ENCODE results near the gene ALDH1L1.

ALDH1L1 gene

GRCh38 chr3:126194713-126195305 is 14.4 kb upstream of the ALDH1L1 start:
- no peak for DNase-seq

- no peak for DNase-seq
Measured at GRCh38 chr3:126191246-126191645, 10.9 kb upstream of the ALDH1L1 start.

DNA sequence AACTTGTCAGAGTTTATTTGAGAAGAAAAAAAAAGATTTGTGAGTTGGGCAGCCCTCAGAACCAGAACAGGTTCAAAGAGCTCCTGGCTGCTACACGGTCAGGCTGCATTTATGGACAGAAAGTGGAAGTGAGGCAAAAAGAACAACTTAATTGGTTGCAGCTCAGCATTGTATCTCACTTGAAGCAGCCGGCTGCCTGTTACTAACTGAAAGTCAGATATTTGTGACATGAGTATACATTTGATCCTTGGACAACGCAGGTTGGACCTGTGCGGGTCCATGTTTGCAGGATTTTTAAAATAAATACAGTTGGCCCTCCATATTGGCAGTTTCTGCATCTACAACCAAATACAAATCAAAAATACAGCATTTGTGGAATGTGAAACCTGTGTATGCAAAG is 7.5 kb upstream of the ALDH1L1 start:
- DNase-seq = no peak

GRCh38 chr3:126186749-126187148 is 6.4 kb upstream of the ALDH1L1 start:
- DNase-seq = no peak

- no peak for DNase-seq
Measured at GRCh38 chr3:126186271-126186670, 5.9 kb upstream of the ALDH1L1 start.

DNA sequence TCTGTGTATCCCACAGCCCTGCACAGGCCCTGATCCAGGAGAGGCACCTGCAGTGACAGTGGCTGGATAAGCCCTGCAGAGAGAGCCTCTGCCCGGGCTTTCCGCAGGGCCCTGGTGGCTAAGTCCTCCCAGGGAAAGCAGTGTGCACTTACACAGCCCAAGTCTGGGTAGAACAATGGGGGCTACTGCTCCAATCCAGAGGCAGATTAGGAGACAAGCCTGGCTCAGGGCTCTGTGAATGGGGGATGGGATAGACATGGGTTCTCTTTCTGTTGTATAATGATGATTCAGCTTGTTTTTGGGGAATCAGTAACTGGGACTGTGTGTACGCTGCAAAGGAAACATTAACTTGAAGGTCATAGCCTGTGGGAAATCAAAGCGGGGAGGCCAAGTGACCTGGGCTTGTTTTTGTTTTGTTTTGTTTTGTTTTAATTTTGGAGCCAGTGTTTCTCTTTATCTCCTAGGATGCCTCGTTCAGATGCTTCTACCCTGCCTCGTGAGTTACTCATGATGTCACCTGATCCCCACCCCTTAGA is 4.1 kb upstream of the ALDH1L1 start:
- no peak for DNase-seq

DNA sequence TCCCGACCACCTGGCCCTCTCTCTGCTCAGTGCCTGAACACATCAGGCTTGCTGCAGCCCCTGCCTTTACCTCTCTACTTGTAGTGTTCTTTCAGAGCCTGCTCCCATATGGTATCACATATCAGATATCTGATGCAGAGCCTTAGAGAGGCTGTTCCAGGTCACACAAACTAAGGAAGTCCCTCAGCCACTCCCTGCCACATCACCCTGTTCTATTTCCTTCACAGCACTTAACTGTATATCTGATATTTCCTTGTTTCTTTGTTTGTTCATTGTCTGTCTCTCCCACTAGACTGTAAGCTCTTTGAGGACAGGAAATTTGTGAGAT is 976 bp upstream of the ALDH1L1 start:
- no peak for DNase-seq

- DNase-seq = no peak
Measured at GRCh38 chr3:126179825-126180476, 435 bp downstream of the ALDH1L1 start.

- DNase-seq = no peak
Measured at GRCh38 chr3:126170073-126170777, 10.2 kb downstream of the ALDH1L1 start.

- no peak for DNase-seq
Measured at GRCh38 chr3:126167566-126167965, 12.8 kb downstream of the ALDH1L1 start.

DNA sequence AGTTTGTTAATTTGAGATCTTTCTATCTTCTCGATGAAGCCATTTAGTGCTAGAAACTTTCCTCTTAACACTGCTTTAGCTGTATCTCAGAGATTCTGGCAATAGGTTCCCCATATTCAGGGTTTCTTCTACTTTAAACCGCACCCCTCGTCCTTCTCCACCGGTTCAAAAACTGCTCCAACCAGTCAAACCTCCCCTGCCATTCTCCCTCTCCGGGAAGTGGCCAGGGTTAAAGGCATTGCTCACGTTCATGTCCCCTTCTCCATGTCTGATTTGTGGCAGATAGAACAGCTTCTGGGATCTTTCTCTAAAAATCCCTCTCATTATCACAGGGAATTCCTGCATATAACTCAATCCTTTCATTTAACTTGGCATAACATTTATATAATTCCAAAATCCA is 14.4 kb downstream of the ALDH1L1 start:
- DNase-seq = no peak

DNA sequence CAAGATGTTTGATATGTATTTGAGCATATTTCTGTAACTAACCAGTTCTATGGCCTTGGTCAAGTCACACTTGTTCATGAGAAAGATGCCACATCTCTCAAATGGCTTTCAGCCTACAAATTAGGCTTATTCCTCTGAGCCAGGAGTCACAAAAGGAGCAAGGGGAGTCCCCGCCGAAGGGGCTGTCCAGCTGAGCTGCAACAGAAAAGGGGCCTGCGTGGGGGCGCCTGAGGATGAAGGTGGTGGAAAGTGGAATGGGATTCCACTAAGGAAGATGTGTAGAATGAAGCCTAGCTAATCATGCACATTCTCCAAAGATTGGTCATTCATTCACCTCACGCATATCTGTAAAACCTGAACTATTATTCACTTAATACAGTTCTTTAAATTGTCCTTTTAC is 19.1 kb downstream of the ALDH1L1 start:
- no peak for DNase-seq

- DNase-seq = no peak
Measured at GRCh38 chr3:126160243-126161210, 19.9 kb downstream of the ALDH1L1 start.

- no peak for DNase-seq
Measured at GRCh38 chr3:126159476-126159875, 20.9 kb downstream of the ALDH1L1 start.

DNA sequence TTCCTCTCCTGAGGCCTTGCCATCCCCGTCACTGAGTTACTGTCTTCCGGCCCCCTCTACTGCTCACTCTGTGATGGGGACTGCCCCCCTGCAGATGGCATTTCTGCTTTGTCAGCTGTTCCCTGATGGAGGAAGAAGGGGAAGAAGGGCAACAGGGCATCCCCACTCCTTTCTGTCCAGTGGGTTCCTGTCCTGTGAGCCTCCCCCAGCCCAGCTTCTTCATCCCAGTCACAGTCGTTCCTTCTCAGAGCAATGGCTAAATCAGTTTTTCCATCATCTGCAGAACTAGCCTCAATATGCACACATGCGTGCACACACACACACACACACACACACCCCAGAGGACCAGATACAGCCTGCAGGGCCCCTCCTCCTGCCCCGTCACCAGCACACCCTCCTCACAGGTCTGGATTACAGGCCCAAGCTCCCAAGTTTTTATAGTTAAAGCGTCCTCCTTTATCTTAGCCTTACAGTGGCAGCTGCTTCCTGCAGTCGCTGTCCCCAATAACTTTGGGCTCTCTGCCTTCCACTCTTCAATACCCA is 21.4 kb downstream of the ALDH1L1 start:
- no peak for DNase-seq

- DNase-seq = no peak
Measured at GRCh38 chr3:126158016-126158911, 22.1 kb downstream of the ALDH1L1 start.

DNA sequence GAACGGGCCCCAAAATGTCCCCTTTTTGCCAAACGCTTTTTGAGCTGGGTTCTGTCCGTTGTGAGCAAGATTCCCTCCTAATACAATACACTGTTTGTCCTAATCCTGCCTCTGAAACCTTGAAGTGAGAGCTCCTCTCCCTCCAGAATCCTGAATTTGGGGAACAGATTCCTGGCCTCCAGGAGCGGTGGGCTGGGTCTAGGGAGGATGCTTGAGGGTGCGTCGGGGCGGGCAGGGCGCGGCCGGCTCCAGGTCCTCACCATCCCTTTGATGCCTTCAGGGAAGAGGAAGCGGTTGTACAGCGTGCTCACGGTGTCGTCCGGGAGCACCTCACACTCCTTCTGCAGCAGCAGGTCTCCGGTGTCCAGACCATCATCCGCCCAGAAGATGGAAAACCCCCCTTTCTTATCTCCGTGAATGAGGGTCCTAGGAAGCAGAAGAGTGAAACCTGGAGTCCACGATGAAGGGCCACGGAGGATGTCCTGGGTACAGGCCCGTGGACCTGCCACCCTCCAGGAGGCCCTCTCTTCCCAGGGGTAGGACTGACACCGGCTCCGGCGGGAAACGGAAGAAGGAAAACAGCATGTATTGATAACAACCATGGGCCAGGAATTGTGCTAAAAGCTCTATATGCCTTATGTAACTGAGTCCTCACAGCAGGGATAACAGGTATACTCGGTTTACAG is 23.2 kb downstream of the ALDH1L1 start:
- no peak for DNase-seq

GRCh38 chr3:126156468-126156867 is 23.9 kb downstream of the ALDH1L1 start:
- no peak for DNase-seq

DNA sequence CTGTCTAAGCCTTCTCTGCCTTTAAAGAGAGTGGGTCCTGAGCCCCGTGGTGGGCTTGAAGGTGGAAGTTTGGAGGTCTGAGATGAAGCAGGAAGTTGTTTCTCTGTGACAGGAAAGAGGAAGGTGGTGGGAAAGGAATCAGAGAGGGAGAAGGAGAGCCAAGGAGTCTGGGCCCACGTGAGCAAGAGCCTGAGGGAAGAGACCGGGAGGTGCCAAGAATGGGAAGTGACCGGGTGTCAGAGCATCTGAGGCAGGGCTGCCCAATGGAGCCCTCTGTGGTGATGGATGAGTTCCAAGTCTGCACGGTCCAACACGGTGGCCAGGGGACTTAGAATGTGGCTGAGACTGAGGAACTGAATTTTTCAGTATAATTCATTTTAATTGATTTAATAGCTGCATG is 24.6 kb downstream of the ALDH1L1 start:
- DNase-seq = no peak

- DNase-seq = no peak
Measured at GRCh38 chr3:126155280-126155640, 25.1 kb downstream of the ALDH1L1 start.
